MM.1S (cell line): ENCODE measurements around the gene TSPEAR.

Source experiments
- DNase-seq: peaks from one replicate; pipeline ENCODE4 v3.0.0-alpha.2; 2015
- H2AFZ ChIP-seq: fragments of 300-600 bp; sonication (generic); 2 replicates; pipeline ENCODE4 v1.6.0; 2016; ENCODE audit warnings: antibody characterized with exemption, low read length
- H3F3A ChIP-seq: fragments of 300-600 bp; sonication (generic); 2 replicates; pipeline ENCODE4 v1.6.1; 2016; ENCODE audit warnings: mild to moderate bottlenecking, antibody characterized with exemption, low read length, moderate library complexity, mixed read lengths; ENCODE audit not compliant: insufficient read depth
- H3K27ac ChIP-seq: fragments of 300-600 bp; sonication (generic); 2 replicates; pipeline ENCODE4 v1.5.1; 2016; ENCODE audit warnings: mild to moderate bottlenecking, low read length
- H3K27me3 ChIP-seq: fragments of 300-600 bp; sonication (generic); replicated peaks from 2 replicates; pipeline ENCODE4 v1.6.0; 2016; ENCODE audit warnings: low read length; ENCODE audit not compliant: insufficient read depth
- H3K36me3 ChIP-seq: fragments of 300-600 bp; sonication (generic); replicated peaks from 2 replicates; pipeline ENCODE4 v1.6.1; 2016; ENCODE audit warnings: mild to moderate bottlenecking, low read length, mixed read lengths; ENCODE audit not compliant: insufficient read depth
- H3K4me1 ChIP-seq: fragments of 300-600 bp; sonication (generic); 2 replicates; pipeline ENCODE4 v1.6.1; 2016; ENCODE audit warnings: low read length, mixed read lengths
- H3K4me2 ChIP-seq: fragments of 300-600 bp; sonication (generic); 2 replicates; pipeline ENCODE4 v1.6.0; 2016; ENCODE audit warnings: low read depth, low read length
- H3K4me3 ChIP-seq: fragments of 300-600 bp; sonication (generic); 2 replicates; pipeline ENCODE4 v1.5.1; 2016; ENCODE audit warnings: low read length, mixed read lengths
- H3K79me2 ChIP-seq: fragments of 300-600 bp; sonication (generic); 2 replicates; pipeline ENCODE4 v1.6.1; 2016; ENCODE audit warnings: mixed run types, low read length, mixed read lengths
- H3K9ac ChIP-seq: fragments of 300-600 bp; sonication (generic); 2 replicates; pipeline ENCODE4 v1.6.1; 2016; ENCODE audit warnings: low read length, mixed read lengths
- H3K9me2 ChIP-seq: fragments of 300-600 bp; sonication (generic); replicated peaks from 2 replicates; pipeline ENCODE4 v1.6.1; 2016; ENCODE audit warnings: mild to moderate bottlenecking, low read length, mixed read lengths; ENCODE audit not compliant: insufficient read depth
- H3K9me3 ChIP-seq: fragments of 300-600 bp; sonication (generic); replicated peaks from 2 replicates; pipeline ENCODE4 v1.6.1; 2016; ENCODE audit warnings: mild to moderate bottlenecking, low read length, mixed read lengths; ENCODE audit not compliant: insufficient read depth
- H4K20me1 ChIP-seq: fragments of 300-600 bp; sonication (generic); 2 replicates; pipeline ENCODE4 v1.6.1; 2016; ENCODE audit warnings: mild to moderate bottlenecking, low read length, moderate library complexity, mixed read lengths; ENCODE audit not compliant: insufficient read depth
- CTCF ChIP-seq: fragments of 300-600 bp; sonication (generic); IDR thresholded peaks from 2 replicates; pipeline ENCODE4 v1.5.1; 2016; ENCODE audit warnings: antibody characterized with exemption, low read length, mixed read lengths
- EZH2 ChIP-seq: fragments of 300-600 bp; sonication (generic); optimal IDR thresholded peaks from 2 replicates; pipeline ENCODE3; 2017; ENCODE audit warnings: low read depth, mild to moderate bottlenecking, antibody characterized with exemption, low read length, mixed read lengths
- EZH2phosphoT487 ChIP-seq: fragments of 300-600 bp; sonication (generic); IDR thresholded peaks from 2 replicates; pipeline ENCODE4 v1.6.1; 2018; ENCODE audit warnings: antibody characterized with exemption, low read length

Gene TSPEAR

GRCh38 chr21:44477131-44477530, 234.2 kb downstream of the TSPEAR start:
- TF ChIP-seq EZH2 (no peak), EZH2phosphoT487 (no peak), CTCF (no peak)
- no peaks in the 10 kb centered on the region for H3F3A ChIP-seq
- no peak for DNase-seq

GRCh38 chr21:44475266-44475845, 236.0 kb downstream of the TSPEAR start:
- TF ChIP-seq EZH2phosphoT487 (no peak), CTCF (no peak), EZH2 (no peak)
- no peaks in the 10 kb centered on the region for H3K4me1 ChIP-seq

More at GRCh38 chr21:44477131-44477530, 234.2 kb downstream of the TSPEAR start:
- no peak overlapping the region for H3K4me3 ChIP-seq
- H3K9me3 ChIP-seq: no peaks in the 10 kb centered on the region
- H3K9me2 ChIP-seq: no peaks in the 10 kb centered on the region
- H3K9ac ChIP-seq: no peak overlapping the region
- H4K20me1 ChIP-seq: no peaks in the 10 kb centered on the region
- H2AFZ ChIP-seq: no peak overlapping the region
- no peaks in the 10 kb centered on the region for H3K79me2 ChIP-seq
- no peaks in the 10 kb centered on the region for H3K36me3 ChIP-seq
- H3K27ac ChIP-seq: no peak overlapping the region
- H3K27me3 ChIP-seq: peaks cover 19% of the 10 kb centered on the region
- no peaks in the 10 kb centered on the region for H3K4me1 ChIP-seq
- no peak overlapping the region for H3K4me2 ChIP-seq

GRCh38 chr21:44473915-44474555, 237.3 kb downstream of the TSPEAR start:
- no peak for DNase-seq
- H3K9me2 ChIP-seq: no peaks in the 10 kb centered on the region

More at GRCh38 chr21:44475266-44475845, 236.0 kb downstream of the TSPEAR start:
- Histone ChIP-seq H4K20me1 (no peaks in the 10 kb centered on the region), H2AFZ (no peak overlapping the region), H3K9me3 (no peaks in the 10 kb centered on the region), H3F3A (no peaks in the 10 kb centered on the region), H3K4me3 (no peak overlapping the region), H3K36me3 (no peaks in the 10 kb centered on the region), H3K79me2 (no peaks in the 10 kb centered on the region), H3K9me2 (no peaks in the 10 kb centered on the region), H3K9ac (no peak overlapping the region), H3K27ac (no peak overlapping the region), H3K4me2 (no peak overlapping the region), H3K27me3 (peaks cover 5% of the 10 kb centered on the region)
- no peak for DNase-seq

GRCh38 chr21:44471996-44472395, 239.4 kb downstream of the TSPEAR start:
- DNase-seq: no peak
- H2AFZ ChIP-seq: no peak overlapping the region
- no peaks in the 10 kb centered on the region for H3K36me3 ChIP-seq
- no peaks in the 10 kb centered on the region for H3K9me3 ChIP-seq
- no peaks in the 10 kb centered on the region for H4K20me1 ChIP-seq
- no peaks in the 10 kb centered on the region for H3K79me2 ChIP-seq
- H3K27ac ChIP-seq: no peak overlapping the region
- H3K9me2 ChIP-seq: no peaks in the 10 kb centered on the region
- no peaks in the 10 kb centered on the region for H3F3A ChIP-seq
- peaks cover 32% of the 10 kb centered on the region for H3K27me3 ChIP-seq
- H3K4me2 ChIP-seq: no peak overlapping the region
- H3K9ac ChIP-seq: no peak overlapping the region
- no peaks in the 10 kb centered on the region for H3K4me1 ChIP-seq
- H3K4me3 ChIP-seq: no peak overlapping the region
- no peak for TF ChIP-seq EZH2phosphoT487
- no peak for TF ChIP-seq CTCF
- TF ChIP-seq EZH2: no peak

More at GRCh38 chr21:44473915-44474555, 237.3 kb downstream of the TSPEAR start:
- no peaks in the 10 kb centered on the region for H3K4me1 ChIP-seq
- H3K4me2 ChIP-seq: no peak overlapping the region
- H3K9ac ChIP-seq: no peak overlapping the region
- TF ChIP-seq EZH2 (no peak), EZH2phosphoT487 (no peak)
- no peak overlapping the region for H3K4me3 ChIP-seq
- no peaks in the 10 kb centered on the region for H3K36me3 ChIP-seq
- no peaks in the 10 kb centered on the region for H3K79me2 ChIP-seq
- no peaks in the 10 kb centered on the region for H4K20me1 ChIP-seq
- peaks cover 12% of the 10 kb centered on the region for H3K27me3 ChIP-seq
- H2AFZ ChIP-seq: no peak overlapping the region
- no peaks in the 10 kb centered on the region for H3F3A ChIP-seq
- no peak overlapping the region for H3K27ac ChIP-seq
- no peaks in the 10 kb centered on the region for H3K9me3 ChIP-seq
